GM21360 (cell line): ENCODE data around the gene SPATA17.

ENCODE experiments used
- ATAC-seq: cut with Tn5 transposase; IDR thresholded peaks from one replicate; pipeline ENCODE4 v1.9.1; 2021; ENCODE audit warnings: mild to moderate bottlenecking, moderate library complexity; ENCODE audit not compliant: unreplicated experiment

SPATA17 gene

GRCh38 chr1:217846733-217847132, 215.6 kb downstream of the SPATA17 start:
- no peak for ATAC-seq

GRCh38 chr1:217847643-217848042, 216.5 kb downstream of the SPATA17 start:
- no peak for ATAC-seq

DNA sequence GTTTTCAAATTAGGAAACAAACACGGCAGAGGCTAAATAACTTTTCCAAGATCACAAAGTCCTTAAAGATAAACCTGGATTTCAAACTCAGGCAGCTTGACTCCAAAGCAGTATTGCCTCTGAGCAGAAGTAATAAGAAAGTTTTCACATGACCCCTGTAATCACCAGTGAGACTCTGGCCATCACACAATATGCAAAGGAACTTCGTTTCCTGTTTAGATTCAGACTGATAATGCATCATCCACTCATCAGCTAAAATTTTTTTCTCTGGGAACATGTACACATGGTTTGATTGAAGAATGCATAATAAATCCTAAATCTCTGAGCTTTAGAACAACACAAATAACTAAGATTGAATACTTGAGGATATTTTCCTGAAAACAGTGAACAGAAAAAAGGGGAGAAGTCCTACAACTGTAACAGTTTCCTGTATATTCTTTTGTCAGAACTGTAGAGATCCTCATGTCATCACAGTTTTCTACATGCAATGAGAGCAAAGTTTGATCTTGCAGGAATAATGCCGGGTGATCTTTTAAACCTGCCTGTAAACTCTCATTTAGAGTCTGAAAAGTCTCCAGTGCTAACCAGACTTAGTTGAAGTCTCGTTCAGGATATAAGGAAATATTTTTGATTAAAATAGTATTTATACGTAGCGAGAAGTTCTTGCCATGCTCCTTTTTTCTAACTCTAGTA, 225.3 kb downstream of the SPATA17 start:
- ATAC-seq: no peak

DNA sequence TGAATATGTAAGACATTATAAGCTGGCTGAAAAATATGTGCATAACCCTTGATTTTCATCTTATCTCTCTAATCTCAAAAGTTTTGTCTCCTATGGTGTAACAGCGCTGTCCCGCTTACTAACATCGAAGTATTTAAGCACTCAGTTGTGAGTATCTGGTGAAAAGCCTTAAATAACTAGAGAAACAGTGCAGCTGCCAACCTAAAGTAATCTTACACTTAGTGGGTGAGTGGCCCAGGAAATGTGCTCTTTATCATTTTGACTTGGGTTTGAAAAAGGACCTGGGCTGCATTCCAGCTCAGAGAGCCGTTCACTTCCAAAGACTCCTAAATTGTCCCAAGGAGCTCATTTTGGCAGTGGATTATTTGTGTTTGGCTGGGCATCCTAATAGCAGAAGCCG, 225.9 kb downstream of the SPATA17 start:
- no peak for ATAC-seq

DNA sequence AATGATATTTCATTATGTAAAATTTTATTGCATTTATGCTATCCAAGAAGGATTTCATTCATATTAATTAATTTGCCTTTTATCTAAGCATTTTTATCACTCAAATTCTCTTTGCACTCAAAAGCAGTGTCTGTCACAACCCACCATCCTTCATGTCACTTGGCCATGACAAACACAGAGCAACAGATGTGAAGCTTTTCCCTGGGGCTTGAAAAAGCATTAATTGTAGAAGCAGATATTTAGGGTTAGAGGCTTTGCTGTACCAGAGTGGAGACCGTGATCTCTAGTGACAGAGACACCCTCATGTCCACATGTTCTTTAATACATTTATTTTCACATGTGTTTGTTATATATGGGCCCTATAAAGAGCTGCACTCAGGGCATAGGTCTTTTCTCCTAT, 230.5 kb downstream of the SPATA17 start:
- ATAC-seq: no peak

DNA sequence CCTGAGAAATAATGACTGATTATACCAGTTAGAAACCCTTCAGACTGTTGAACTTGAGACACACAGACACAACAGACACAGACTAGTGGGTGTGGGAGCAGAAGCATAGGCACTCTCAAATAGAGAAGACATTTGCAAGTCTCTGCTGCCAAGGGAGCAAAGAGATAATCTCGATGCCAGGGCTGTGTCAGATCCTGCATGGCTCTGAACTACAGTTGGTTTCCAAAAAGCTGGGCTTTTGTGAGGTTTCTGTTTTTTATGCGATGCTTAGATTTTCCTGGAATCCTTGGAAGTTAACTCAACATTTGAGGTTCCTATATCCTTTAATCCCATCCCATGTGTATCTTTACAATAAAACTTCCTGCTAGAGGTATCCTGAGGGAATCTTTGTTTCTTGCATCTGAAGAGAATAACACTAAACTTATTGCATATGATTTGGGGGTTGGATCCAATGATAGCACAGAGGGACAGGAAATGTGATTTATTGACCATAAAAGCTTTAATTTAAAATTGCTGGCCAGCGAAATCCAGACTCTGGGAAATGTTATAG, 236.4 kb downstream of the SPATA17 start:
- no peak for ATAC-seq

- ATAC-seq: no peak
Observed at GRCh38 chr1:217871955-217872354, 240.8 kb downstream of the SPATA17 start.

GRCh38 chr1:217875229-217875628, 244.1 kb downstream of the SPATA17 start:
- ATAC-seq: no peak

GRCh38 chr1:217876401-217876800, 245.3 kb downstream of the SPATA17 start:
- ATAC-seq: no peak

GRCh38 chr1:217876896-217877295, 245.8 kb downstream of the SPATA17 start:
- no peak for ATAC-seq

GRCh38 chr1:217881131-217881543, 250.0 kb downstream of the SPATA17 start:
- ATAC-seq: no peak

DNA sequence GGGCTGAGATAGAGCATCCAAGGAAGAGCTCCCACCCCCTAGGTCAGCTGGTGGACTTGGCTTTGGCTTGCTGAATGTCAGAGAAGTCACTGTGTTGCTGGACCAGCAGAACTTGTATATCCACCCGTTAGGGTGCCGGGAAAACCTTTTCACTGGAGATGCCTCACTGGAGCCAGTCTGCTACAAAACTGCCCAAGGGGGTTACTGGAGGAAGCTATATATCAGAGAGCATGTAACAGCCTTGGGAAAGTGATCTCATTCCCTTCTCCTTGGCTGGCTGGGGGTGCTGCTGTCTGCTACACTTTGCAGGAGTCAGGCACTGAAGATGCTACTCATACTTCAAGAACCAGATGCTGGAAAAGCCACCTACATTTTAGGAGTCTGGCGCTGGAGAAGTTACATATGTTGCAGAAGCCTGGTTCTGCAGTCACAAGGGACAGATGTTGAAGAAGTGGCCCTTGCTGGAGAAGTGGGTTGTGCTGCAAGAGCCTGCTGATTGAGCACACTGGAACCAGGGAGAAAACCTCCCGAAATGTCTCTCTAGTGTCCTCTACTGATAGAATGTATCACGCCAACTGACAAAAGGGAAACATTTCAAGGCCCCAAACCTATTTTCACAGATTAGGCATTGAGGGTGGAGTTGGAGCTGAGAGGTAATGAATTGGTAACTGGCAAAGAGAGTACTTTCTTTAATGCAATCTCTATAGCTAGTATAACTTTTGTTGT, 250.6 kb downstream of the SPATA17 start:
- no peak for ATAC-seq

DNA sequence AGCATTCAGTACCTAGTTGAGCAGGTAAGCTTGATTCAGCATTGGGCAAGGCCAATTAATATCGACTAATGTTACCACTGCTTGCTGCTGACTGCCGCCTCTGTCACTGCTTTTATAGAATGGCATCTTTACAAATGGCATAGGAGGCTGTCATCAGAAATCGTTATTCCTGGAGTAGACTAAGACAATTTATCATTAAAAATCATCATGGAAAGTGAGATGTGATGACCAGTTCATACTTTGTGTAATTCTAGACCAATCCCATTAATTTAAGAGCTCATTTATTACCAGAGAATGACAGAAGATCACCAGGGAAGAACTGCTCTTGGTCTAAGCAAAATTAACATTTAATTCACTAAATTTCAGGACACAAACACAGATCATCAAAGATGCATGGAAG, 254.0 kb downstream of the SPATA17 start:
- no peak for ATAC-seq

DNA sequence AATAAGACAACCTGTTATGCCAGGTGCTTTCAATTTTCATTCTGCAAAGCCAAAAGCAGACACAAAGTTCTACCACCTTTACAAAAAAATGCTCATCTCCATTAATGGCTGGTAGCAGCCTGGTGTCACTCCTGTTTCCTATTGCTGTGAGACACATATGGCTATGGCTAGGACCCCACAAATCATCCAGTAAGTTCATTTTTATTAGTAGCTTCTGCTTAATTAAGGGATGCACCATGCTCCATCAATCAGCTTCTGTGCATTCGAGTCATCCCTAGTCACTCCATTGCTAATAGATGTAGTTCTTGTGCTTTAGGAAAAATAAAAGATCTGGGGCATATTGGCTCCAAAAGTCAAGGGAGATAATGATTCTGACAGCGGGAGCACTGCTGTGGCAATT, 257.2 kb downstream of the SPATA17 start:
- no peak for ATAC-seq

GRCh38 chr1:217889401-217889800, 258.3 kb downstream of the SPATA17 start:
- no peak for ATAC-seq

DNA sequence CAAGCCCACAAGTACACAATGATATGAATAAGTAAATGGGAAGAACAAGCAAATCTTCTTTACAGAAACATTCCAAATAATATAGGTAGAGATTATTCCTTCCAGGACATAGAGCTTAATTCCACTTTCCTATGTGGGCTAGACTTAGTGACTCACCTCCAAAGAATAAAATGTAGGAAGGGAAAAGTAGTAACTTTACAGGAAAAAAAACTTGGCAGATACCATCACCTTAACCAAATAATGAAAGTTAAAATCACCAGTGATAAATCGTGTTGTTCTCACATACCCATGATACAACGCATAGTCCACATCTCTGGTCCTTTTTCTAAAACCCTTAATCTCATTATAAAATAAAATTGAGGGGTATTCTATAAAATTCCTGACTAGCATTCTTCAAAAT, 260.8 kb downstream of the SPATA17 start:
- ATAC-seq: no peak

DNA sequence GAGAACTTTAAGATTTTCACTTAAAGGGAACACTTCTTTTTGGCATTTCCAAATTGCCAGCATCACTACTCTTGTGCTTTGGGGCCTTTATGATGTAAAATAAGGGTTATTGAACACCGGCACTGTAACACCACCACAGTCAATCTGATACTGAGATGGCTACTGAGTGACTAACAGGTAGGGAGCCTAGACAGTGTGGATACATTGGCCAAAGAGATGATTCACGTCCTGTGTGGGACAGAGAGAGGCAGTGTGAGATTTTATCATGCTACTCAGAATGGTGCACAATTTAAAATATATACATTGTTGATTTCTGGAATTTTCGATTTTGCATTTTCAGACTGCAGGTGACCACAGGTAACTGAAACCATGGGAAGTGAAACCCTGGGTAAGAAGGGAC, 261.6 kb downstream of the SPATA17 start:
- ATAC-seq: no peak

- no peak for ATAC-seq
Observed at GRCh38 chr1:217895841-217896240, 264.7 kb downstream of the SPATA17 start.

- ATAC-seq: no peak
Observed at GRCh38 chr1:217896490-217896889, 265.3 kb downstream of the SPATA17 start.

DNA sequence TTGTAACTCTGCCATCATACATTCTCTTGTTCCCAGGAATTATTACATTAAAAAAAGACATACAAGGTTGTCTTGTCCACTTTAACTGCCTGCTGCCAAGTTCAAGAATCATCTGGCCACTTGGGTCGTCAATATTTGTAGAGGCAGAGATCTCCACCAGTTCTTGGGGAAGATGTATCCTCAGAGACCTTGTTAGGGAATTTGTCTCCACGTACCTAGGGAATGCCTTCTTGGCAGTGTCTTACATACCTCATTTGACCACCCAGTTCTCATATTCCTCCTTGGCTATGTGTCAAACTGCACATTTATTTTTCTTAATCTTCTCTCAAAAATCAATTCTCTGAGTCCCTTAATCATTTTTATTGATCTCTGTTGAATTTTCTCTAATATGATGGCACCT, 266.0 kb downstream of the SPATA17 start:
- no peak for ATAC-seq

GRCh38 chr1:217899614-217900013, 268.5 kb downstream of the SPATA17 start:
- no peak for ATAC-seq

DNA sequence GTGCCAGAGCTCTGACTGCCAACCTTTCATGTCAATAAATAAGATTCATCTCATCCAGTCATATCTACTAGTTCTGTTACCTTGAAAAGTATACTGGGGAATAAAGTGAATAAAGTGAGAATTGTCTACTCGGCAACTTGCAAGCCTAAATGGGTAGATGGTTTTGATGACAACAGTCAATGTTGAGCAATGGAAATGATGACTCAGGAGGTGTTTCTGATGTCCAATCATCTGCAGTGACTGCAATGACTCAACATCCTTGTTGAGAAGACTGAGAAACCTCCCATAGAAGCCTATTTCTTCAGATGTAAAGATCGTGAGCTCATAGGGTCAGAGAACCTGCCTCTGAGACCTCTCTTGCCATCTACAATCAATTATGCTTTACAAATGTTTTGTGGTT, 276.4 kb downstream of the SPATA17 start:
- ATAC-seq: no peak
